Stimulated activated CD8-positive, alpha-beta memory T cell treated with anti-CD3 and anti-CD28 coated beads, Interleukin-15, amount 100 ng/mL, for 4 hours (primary cell): ENCODE data around the gene TMEM47.

Experiments used
- DNase-seq, 2 donors: peaks; one replicate each; pipeline ENCODE4 v3.0.0-alpha.2; 2020; ENCODE audit warnings: low read depth in 2 of 2

The TMEM47 gene

GRCh38 chrX:34656842-34657725 lies at the start of gene TMEM47:
TSS of gene TMEM47 (minus strand) at chrX:34657285. CDS start at chrX:34657029, 256 bp downstream.
- no peak for DNase-seq

GRCh38 chrX:34687095-34687494 lies 30.0 kb upstream of the TMEM47 start:
- no peak for DNase-seq

GRCh38 chrX:34659575-34659974 lies 2.5 kb upstream of the TMEM47 start:
- no peak for DNase-seq

- DNase-seq, result no peak
These were observed 1.2 kb upstream of the TMEM47 start for GRCh38 chrX:34658326-34658725.

GRCh38 chrX:34657726-34658070 lies 613 bp upstream of the TMEM47 start:
- no peak for DNase-seq

- DNase-seq, result no peak
These were observed 631 bp downstream of the TMEM47 start for GRCh38 chrX:34656467-34656841.

- DNase-seq, result no peak
These were observed 1.3 kb downstream of the TMEM47 start for GRCh38 chrX:34655501-34656455.

GRCh38 chrX:34654696-34655490 lies 2.2 kb downstream of the TMEM47 start:
- no peak for DNase-seq

GRCh38 chrX:34653811-34654210 lies 3.3 kb downstream of the TMEM47 start:
- no peak for DNase-seq

GRCh38 chrX:34642849-34643248 lies 14.2 kb downstream of the TMEM47 start:
- no peak for DNase-seq

GRCh38 chrX:34638116-34638515 lies 19.0 kb downstream of the TMEM47 start:
- no peak for DNase-seq

- no peak for DNase-seq
These were observed 22.7 kb downstream of the TMEM47 start for GRCh38 chrX:34634349-34634748.

- DNase-seq, result no peak
These were observed 24.7 kb downstream of the TMEM47 start for GRCh38 chrX:34632384-34632783.

GRCh38 chrX:34631479-34632220 lies 25.4 kb downstream of the TMEM47 start:
- DNase-seq, result no peak

GRCh38 chrX:34629572-34629971 lies 27.5 kb downstream of the TMEM47 start:
- DNase-seq, result no peak

- DNase-seq, result no peak
These were observed 32.7 kb downstream of the TMEM47 start for GRCh38 chrX:34624416-34624815.

- DNase-seq, result no peak
These were observed 37.2 kb downstream of the TMEM47 start for GRCh38 chrX:34619920-34620319.

- no peak for DNase-seq
These were observed 45.0 kb downstream of the TMEM47 start for GRCh38 chrX:34612036-34612435.

GRCh38 chrX:34598362-34598761 lies 58.7 kb downstream of the TMEM47 start:
- no peak for DNase-seq

GRCh38 chrX:34586936-34587335 lies 70.1 kb downstream of the TMEM47 start:
- DNase-seq, result no peak

GRCh38 chrX:34586346-34586911 lies 70.7 kb downstream of the TMEM47 start:
- no peak for DNase-seq
